Left cardiac atrium (tissue), 4 donors: ENCODE measurements around the gene RPTOR. TPM values are rescaled to one million over a fixed set of nuclear protein-coding genes. Genes with fewer than 3 reads are reported as not detected.

Experiments
- ATAC-seq, 2 donors: fragments of 200-7000 bp; cut with Tn5 transposase; one replicate each; pipeline ENCODE4 v1.9.1; 2020; ENCODE audit warnings: mild to moderate bottlenecking in 2 of 2, moderate library complexity in 2 of 2
- DNase-seq: peaks from one replicate; pipeline ENCODE4 v3.0.0-alpha.2; 2020
- intact Hi-C, 2 donors: fragments of 100-400 bp; cut with DNase I; formaldehyde crosslinking; loops; one replicate each; pipeline versions ENCODE4 v1.14.1 to v1.15.1; 2022 to 2023
- total RNA-seq, 2 donors: library from RNA; stranded (reverse); fragmentation: NEBNext Ultra II Directional; extraction: Animal tissue kit (Norgen Biotek cat#: 25700); gene quantifications; one replicate each; pipeline ENCODE4 v1.2.1, GENCODE V29; 2021
- donor health status: DM: no; HTN: yes; CAD: no.
- donor health status: DM: no; HTN: yes; CAD: no; lungs with severe emphysema.
- donor health status: DM: yes; HTN: yes; CAD: no.
- donor health status: Dilated cardiomyopathy.

The RPTOR gene
- total RNA-seq, 2 donors from 2014 or later, result 18.9 to 22.9 TPM

DNA sequence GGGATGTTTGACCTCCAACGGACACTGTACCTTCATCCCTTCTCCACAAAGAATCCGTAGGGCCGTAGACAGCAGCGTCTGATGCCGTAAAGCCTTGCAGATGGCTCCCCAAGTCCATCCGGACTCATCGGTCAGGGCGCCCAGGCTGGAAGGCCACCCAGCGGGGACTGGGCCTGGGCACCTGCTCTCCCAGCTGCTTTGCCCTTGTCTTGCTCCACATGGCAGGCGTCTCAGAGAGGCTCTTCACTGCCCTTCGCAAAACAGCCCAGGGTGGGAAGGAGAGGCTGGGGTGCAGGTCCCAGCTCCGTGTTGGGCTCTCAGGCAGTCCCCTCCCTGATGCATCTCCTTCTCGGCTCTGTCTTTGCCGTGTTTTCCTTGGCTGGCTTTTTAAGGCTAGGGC lies 6.2 kb upstream of the RPTOR start:
- no peak for DNase-seq
- intact Hi-C loops, result no loop called here
- no peak for ATAC-seq

DNA sequence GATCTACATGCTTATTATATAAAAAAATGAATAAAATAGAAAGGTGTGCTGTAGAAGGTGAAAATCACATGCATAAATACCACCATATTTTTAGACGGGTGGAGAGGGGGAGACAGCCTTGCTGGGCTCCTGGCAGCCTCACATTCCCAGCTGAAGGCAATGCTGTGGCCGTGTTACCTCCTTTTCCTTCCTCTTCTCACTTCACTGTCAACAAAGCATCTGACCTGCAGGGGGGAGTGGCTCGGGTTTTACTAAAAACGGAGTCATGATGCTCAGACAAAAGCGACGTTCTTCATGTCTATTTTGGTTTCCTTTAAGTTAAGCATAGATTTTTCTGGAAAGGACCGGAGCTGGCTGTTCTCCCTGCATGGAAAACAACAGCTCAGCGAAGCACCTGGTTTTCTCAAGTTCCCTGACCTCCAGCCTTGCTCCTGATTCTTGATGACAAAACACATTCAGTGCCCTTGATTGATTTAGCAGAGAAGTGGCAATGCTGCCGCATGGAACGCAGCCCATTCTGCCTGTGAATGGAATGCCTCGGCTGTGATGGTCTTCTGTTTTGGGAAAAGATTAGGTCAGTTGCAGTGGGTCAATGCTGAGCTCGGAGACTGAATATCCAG lies 5.5 kb upstream of the RPTOR start:
- ATAC-seq (no peak), DNase-seq (no peak)
- intact Hi-C loops, result no loop called here

DNA sequence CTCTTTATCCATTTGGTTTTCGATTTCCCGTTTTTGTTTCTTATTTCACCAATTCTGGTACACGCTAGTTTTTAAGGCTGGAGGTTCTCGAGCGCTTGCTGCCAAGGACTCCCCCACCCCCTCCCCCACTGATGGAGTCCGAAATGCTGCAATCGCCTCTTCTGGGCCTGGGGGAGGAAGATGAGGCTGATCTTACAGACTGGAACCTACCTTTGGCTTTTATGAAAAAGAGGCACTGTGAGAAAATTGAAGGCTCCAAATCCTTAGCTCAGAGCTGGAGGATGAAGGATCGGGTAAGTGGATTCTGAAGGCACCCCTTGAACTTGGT lies 825 bp downstream of the RPTOR start:
- intact Hi-C loops, result no loop called here
- DNase-seq (no peak), ATAC-seq (no peak)

DNA sequence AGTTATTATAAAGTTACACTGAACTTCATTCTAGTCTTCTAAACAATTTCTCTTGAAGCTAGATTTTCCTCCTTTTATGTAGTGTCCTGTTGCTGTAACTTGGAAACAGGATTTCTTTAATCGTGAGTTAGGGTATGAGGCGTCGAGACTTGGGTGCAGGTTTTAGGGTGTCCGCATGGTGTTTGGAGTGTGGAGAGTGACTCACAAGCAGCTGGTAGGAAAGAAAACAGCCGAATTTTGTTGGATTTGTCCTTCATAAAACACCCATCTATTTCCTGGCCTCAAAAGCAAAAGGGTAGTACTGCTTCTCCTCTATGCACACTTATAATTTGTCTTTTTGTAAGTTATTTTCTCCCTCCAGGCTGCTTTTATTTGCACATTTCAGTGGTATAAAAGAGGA lies 1.6 kb downstream of the RPTOR start:
- DNase-seq, result no peak
- ATAC-seq, result no peak
- intact Hi-C loops, result no loop called here

DNA sequence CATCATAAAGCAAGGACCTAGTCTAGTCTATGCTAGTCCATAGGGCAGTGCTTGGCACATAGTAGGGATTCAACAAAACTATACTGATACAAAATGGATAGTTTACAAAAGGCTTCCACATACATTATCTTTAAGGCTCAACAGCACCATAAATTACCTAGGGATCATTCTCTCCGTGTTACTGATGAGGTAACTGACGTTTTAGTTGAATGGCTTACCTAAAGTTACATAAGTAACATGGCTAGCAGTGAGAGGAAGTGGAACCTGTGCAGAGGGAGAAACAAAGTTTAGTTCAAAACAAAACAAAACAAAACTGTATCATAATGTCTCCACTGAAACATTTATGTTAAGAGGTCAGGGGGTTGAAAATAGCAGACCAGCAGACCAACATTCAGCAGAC lies 7.9 kb downstream of the RPTOR start:
- no peak for ATAC-seq
- intact Hi-C loops, result no loop called here
- DNase-seq, result no peak

DNA sequence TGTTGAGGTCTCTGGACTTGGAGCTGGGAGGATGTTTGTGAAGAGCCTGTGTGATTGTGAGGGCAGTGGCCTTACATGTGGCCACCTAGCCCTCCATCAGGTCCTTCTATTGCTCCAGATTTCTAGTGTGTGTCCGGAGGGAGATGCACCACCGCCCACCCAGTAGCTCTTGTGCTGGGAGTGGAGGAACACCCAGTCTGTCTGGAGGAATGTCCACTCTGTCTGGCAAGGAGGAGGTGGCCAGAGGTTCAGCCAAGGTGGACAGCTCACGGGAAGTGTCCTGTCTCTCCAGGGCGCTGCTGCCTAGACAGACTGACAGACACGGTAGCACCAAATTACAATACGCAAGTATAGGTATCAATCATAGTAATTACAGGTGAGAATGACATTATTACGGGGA lies 10.6 kb downstream of the RPTOR start:
- no peak for DNase-seq
- no peak for ATAC-seq
- intact Hi-C loops, result no loop called here

DNA sequence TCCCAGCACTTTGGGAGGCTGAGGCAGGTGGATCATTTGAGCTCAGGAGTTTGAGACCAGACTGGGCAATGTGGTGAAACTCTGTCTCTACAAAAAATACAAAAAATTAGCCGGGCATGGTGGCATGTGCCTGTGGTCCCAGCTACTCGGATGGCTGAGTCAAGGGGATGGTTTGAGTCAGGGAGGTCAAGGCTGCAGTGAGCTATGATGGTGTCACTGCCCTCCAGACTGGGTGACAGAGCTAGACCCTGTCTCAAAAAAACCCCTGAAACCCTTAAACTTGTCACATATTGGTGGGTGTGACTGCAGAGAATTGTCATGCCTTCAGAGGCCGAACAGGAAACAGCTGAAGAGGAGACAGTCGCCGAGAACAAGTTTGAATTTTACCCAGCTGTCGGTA lies 13.4 kb downstream of the RPTOR start:
- intact Hi-C loops, result no loop called here
- ATAC-seq (no peak), DNase-seq (no peak)

DNA sequence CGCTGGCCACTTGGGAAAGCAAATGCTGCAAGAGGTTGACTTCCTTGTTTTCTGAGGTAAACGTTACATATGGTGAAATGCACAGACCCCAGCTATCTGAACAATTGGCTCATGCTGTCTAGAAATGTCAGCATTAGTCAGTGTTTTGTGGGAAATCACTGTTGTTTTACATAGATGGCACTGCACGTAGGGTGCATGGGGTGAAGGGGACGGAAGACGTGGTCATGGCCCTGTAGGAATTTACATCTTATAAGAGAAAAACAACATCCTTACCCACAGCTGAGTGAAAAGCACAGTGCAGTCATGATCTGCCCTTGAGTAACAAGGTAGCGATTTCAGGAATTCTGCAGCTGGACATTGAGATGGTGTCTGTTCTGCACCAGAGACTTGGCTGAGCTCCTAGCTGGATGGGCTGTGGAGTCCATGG lies 15.2 kb downstream of the RPTOR start:
- DNase-seq (no peak), ATAC-seq (no peak)
- intact Hi-C loops, result no loop called here

DNA sequence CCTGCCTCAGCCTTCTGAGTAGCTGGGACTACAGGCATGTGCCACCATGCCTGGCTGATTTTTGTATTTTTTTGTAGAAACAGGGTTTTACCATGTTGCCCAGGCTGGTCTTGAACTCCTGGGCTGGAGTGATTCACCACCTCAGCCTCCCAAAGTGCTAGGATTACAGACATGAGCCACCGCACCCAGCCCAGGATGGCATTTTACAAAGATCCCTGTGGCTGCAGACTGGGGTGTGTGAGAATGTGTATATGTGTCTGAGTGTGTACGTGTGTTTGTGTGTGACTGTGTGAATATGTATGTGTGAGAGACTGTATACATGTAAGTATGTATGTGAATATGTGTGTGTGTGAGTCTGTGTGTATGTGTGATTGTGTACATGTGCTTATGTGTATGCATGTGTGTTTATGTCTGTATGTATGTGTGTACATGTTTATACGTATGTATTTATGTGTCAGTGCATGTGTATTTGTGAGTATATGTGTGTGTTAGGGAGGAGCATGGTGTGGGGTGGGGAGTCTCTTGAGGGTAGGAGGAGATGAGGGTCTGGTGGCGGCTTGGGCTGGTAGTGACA lies 17.0 kb downstream of the RPTOR start:
- no peak for ATAC-seq
- no peak for DNase-seq
- intact Hi-C loops, result no loop called here

DNA sequence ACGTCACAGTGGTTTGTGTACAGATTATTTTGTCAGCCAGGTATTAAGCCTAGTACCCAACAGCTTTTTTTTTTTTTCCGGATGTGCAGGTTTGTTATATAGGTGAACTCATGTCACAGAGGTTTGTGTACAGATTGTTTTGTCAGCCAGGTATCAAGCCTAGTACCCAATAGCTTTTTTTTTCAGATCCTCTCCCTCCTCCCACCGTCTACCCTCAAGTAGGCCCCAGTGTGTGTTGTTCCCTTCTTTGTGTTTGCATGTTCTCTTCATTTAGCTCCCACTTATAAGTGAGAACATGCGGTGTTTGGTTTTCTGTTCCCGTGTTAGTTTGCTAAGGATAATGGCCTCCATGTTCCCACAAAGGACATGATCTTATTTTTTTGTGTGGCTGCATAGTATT lies 19.9 kb downstream of the RPTOR start:
- no peak for ATAC-seq
- intact Hi-C loops, result no loop called here
- no peak for DNase-seq

DNA sequence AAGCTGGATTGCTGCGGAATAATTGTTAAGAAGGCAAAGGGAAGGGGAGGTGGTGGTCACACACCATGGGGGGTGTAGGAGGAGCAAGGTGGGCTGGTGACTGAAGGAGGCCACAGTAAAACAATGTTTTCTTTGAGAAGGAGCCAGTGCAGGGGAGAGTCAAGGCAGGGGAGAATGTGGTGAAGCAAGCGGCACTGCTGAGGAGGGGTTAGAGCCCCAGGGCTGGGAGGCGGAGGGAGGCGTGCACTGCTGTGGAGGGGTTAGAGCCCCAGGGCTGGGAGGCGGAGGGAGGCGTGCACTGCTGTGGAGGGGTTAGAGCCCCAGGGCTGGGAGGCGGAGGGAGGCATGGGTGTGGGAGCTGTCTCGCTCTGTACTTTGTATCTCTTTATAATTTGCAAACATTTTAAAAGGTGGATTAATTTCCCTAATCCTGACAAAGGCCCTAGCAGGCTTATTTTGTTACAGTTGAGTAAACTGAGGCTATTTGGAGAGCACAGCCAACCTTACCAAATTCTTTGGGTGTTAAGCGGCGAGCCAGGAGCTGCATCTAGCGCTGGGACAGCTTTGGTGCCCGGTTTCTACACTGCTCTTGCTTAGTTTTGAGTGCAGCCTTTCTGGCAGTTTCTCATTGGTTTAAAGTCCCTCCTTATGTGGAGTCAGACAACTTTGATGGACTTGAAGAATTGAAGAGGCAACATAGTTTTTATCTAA lies 20.9 kb downstream of the RPTOR start:
- no peak for DNase-seq
- intact Hi-C loops, result no loop called here
- ATAC-seq, result peak in 1 of 2 donors; percentile 91

DNA sequence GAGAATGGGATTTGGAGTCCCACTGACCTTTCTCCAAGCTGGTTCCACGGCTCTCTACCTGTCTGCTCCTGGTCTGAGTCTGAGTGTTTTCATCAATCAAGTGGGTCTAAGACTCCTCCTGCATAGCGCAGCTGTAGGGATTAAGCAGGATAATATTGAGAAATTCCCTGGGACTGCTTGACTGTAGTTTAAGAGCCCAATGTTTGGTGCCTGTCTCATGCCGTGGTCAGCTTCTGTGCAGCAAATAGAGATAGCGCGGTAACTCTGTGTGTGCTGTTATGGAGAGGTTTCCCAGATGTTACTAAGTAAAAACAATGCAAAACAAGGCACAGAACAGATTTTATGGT lies 21.4 kb downstream of the RPTOR start:
- ATAC-seq (no peak), DNase-seq (no peak)
- intact Hi-C loops, result no loop called here

DNA sequence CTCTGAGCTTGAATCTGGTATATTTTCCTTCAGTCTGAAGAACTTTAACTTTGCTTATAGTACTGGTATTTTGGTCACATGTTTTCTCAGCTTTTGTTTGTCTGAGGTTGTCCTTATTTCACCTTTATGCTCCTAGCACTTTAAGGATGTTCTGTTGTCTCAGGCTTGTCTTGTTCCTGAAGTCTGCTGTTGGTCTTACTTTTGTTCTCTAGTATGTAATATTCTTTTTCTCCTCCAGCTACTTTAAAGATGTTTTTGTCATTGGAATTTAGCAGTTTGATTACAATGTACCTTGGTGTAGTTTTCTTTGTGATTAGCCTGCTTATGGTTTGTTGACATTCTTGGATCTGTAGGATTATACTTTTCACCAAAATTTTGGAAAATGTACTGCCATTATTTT lies 23.6 kb downstream of the RPTOR start:
- intact Hi-C loops, result no loop called here
- ATAC-seq (no peak), DNase-seq (no peak)

DNA sequence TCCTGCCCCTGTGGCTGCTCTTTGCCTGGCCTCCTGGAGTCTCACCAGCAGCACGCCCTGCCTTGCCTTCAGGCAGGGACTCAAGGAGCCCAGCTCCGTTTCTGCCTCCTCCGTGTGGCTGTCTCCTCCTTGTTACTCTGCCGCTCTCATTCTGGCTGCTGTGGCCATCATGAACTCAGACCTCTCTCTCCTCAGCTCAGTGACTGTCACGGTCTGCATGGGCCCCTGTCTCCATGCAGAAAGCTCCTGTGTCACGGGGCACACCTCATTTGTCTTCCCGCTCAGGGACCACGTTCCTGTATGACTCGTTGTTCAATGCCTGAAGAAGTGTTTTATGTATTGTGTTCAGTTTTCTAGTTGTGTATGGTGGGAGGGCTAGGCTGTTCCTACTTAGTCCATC lies 25.3 kb downstream of the RPTOR start:
- ATAC-seq, result no peak
- intact Hi-C loops, result loop anchor here in 1 of 2 donors (10.0 kb wide), 1 partner anchor 145 kb away; no protein-coding TSS in a partner anchor
- no peak for DNase-seq

DNA sequence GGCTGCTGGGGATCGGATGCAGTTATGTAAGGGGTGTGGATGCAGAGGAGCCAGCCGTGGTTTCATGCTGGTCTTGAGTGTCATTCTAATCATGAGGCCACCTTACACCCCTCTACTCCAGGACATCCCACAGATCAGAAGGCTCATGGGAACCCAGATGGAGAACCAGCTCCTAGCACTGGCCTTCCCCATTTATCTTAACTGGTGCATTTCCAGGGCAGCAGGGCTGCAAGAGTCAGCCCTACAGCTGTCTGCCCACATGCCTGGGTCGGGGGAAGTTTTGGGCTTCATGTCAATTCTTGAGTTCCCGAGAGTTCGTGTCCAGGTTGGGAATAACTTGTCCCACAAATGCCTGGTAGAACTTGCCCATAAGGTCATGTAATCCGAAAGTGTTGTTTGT lies 29.1 kb downstream of the RPTOR start:
- intact Hi-C loops, result loop anchor here in 1 of 2 donors (10.0 kb wide), 1 partner anchor 149 kb away; no protein-coding TSS in a partner anchor
- DNase-seq, result no peak
- no peak for ATAC-seq

DNA sequence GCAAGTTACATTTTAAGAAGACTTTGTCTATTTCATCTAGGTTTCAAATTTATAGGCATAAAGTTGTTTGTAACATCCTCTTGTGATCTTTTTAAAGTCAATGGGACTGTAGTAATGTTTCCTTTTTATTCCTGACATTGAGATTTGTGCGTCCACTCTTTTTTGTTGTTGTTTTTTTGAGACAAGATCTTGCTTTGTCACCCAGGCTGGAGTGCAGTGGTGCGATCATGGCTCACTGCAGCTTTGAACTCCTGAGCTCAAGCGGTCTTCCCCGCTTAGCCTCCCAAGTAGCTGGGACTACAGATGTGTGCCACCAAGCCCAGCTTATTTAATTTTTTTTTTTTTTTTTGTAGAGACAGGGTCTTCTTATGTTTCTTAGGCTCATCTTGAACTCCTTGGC lies 29.9 kb downstream of the RPTOR start:
- intact Hi-C loops, result loop anchor here in 1 of 2 donors (10.0 kb wide), 1 partner anchor 150 kb away; no protein-coding TSS in a partner anchor
- ATAC-seq, result no peak

DNA sequence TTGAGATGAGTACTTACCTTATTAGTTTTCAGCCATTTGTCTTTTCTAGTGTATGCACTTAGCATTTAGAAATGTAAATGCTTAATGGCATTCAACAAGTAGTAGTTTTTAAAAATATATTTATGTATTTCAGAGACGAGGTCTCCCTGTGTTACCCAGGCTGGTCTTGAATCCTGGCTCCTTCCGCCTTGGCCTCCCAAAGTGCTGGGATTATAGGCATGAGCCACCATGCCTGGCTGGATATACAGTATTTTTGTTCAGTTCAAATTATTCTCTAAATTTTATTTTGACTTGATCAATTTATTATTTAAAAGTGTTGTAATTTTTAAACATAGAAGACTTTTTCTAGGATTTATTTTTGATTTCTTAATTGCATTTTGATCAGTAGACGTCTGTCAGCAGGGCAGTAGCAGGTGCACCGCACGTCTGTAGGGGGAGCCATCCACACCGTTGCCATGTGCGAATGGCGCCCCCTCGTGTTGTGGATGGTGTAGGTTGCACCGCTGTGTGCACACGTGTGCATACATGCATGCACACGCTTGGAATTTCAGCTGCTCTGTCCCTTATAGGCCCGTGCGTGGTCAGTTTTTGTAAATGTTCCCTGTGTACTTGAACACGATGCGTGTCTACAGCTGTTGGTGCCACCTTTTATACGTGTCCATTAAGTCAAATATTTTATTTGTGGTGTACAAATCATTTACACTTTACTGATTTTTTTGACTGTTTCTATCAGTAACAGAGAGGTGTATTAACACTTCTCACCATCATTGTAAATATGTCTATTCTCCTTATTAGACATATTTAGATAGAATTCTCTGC lies 30.6 kb downstream of the RPTOR start:
- ATAC-seq (peak; percentile 86 to 91), DNase-seq (peak; percentile 85)
- intact Hi-C loops, result loop anchor here (5.0 to 10.0 kb wide), 2 partner anchors 148 to 150 kb away; no protein-coding TSS in a partner anchor

More for the DNA sequence above, 29.9 kb downstream of the RPTOR start:
- DNase-seq, result no peak

DNA sequence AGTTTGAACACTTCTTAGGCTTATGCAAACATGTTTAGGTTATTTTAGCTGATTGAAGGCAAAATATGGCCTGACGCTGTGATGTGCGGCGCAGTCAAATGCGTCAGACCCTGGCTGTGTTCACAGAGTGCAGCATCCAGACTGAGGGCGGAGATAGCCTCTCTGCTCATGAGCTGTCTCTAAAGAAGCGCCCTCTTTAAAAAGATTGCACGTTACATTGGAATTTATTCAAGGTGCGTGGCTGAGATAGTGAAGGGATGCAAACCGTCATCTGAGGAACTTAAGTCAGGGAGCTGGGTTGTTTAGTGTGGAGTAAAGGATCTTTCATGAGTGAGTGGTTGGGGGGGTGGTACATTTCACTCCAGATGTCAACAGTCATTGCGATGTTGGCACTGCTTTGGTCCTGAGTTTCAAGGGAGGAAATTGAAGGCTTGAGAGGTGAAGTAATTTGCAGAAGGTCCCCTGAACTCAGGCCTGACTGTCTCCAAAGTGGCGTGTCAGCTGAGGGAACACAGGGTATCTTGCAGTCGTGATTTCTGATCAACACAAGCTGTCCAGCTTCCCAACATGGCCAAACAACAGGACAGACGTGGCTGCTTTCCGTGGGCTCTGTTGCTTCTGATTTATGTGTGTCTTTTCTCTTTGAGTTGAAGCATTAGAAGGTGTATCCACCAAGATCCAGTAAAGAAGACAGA lies 33.4 kb downstream of the RPTOR start:
- intact Hi-C loops, result loop anchor here (5.0 to 10.0 kb wide), 2 partner anchors 151 to 153 kb away; no protein-coding TSS in a partner anchor
- no peak for DNase-seq
- ATAC-seq, result no peak
